ENCODE data around the gene SYT2.
"Not testable (repeated sequence)": the region's sequence is repeated elsewhere in the genome, so short reads cannot be mapped to it uniquely, and the experiment has no call there.

Gene SYT2

DNA sequence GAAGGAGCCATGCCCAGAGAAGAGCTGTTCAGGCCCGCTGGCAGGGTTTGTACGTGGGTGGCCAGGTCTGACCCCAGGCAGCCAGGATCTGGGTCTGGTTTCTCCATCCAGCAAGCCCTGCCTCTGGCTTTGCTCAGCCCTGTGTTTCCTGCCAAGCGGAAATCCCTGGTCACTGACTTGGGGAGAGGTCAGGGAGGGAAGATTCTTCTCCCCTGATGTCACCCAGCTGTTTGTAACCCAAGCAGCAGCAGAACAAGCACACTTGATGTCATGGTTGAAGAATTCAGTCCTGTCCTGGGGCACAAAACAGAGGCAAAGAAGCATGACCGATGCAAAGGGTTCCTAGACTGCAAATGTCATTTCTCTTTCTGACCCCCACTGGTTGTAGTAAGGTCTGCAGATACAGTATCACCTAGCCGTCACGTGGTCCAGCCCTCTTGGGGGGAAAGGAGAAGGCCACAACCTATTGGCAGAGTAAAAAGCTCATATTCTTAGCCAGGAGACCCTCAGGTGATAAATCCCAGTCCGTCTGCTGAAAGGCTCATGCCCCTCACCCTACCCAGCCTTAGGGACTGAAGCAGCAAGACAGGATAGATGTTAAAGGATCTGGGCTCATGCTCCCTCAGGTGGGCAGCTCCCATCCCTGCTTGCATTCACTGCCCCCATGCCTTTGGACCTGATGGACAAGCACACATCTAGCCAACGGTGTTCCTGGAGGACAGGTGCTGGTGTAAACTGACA, 120.9 kb downstream of the SYT2 start:
- no peak for DNase-seq

DNA sequence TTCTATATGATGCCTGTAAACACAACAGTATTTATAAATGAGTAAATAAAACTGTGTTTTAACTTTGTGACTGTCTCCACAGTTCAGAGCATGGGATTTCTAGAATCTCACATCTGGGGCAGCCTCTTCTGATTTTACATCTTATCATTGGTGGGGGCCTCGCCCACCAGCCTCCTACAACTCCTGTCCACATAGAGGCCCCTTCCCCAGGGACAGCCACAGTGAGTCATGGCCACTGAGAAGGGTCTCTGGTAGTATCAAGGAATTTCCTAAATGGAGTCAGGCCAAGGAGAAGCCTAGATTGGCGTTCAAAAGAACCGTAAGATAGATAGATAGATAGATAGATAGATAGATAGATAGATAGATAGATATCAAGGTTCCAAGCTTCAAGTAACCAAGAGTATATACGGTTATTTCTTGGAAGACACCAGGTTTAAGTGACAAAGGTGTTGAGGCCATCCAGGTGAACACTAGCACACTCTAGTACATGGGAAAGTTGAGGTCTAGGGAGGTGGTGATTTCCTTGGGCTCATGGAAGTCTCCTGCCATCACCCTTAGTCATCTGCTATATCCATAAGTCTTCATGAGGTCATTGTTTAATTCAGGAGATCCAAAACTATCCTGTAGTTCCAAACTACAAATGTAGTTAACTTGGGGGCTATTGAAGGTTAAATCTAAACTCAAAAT, 121.6 kb downstream of the SYT2 start:
- DNase-seq = no peak

DNA sequence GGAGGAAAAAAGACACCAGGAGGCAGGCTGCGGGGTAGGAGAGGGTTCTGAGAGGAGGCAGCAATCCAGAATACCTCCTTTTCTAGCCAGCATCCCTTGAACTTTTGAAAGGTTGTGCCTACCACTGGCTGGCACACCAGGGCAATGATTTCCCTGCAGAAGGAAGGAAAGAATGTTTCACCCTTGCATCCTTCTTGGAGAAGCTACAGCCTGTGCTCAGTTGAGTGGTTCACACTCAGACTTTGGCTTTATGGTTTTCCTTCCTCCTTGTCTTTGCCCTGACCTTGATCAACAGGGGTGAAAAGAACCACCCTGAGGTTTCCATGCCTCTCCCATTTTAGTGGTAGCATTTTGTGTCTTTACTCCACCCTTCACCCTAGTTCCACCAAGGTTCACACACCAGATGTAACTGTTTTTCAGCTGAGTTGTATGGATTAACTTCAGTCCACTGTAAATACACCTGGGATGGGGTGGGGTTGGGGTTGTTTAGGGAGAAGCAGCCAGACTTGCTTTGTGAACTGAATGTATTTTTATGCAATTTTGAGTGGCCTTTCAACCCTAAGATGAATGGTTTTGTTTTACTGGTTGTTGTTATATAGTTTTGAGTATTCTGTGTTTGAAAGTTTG, 122.3 kb downstream of the SYT2 start:
- DNase-seq = no peak

DNA sequence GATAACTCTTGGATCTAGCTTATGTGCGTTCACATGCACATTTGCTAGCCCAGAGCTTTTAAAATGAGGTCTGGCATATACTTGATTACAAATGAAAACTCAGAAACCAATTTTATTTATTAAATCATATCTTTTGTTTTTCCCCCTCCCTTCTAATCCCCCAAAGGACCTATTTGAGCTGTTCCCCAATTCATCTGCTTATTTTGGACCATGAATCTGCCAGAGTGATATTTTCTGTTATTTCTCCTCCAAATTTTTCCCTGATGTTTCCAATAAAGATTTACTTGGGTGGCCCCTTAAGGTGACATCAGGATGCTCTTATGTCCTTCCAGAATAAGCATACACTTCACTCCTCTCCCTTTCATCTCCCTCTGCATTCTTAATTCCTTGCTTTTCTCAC, 123.4 kb downstream of the SYT2 start:
- no peak for DNase-seq

DNA sequence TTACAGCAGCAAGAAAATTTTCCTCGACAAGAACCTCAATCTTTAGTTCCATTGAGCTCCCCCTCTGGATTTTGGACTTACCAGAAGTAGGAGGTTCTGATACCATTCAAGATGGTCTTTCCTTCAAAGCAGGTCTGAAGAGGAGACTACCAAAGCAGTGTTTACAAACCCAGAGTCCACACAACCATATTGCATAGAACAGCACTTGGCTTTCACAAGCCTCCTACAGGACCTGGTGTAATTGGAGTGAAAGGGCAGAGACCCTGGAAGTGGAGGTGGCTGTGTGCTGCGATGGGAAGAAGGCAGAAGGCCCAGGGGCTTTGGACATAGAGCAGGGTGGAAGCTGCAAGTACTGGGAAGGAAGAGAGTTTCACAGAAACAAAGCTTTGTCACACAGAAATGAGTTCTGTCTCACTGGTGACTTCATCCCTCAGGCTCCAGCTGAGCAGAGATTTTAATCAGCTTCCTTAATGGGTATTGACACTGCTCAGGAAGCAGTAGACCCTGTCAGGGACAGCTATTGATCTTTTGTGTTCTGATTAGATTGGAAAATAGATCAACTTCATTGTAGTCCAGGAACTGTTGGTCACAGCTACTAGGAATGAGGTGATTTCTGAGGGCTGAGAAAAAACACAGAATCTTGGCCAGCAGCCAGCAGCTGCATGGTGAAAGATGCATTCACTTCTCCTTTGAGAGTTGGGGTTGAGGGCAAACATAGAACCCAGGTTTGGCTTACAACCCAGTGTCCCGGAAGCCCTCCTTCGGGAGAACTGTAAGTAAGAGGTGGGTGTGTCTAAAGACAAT, 124.0 kb downstream of the SYT2 start:
- DNase-seq = no peak

DNA sequence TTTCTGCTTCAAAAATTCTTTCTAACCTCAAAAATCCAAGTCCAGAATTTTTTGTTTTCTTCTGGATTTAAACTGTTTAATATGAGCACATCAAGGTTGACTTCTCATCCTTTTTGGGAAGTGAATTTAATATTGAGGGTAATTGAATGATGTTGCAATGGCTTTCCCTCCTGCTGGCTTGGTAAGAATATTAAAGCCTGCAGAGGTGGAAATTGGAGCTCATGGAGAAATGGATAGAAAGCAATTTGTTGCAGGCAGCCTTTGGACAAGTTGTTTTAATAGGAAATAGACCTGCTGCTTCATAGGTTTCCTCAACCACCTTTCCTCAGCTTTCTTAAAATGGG, 124.7 kb downstream of the SYT2 start:
- DNase-seq = no peak

DNA sequence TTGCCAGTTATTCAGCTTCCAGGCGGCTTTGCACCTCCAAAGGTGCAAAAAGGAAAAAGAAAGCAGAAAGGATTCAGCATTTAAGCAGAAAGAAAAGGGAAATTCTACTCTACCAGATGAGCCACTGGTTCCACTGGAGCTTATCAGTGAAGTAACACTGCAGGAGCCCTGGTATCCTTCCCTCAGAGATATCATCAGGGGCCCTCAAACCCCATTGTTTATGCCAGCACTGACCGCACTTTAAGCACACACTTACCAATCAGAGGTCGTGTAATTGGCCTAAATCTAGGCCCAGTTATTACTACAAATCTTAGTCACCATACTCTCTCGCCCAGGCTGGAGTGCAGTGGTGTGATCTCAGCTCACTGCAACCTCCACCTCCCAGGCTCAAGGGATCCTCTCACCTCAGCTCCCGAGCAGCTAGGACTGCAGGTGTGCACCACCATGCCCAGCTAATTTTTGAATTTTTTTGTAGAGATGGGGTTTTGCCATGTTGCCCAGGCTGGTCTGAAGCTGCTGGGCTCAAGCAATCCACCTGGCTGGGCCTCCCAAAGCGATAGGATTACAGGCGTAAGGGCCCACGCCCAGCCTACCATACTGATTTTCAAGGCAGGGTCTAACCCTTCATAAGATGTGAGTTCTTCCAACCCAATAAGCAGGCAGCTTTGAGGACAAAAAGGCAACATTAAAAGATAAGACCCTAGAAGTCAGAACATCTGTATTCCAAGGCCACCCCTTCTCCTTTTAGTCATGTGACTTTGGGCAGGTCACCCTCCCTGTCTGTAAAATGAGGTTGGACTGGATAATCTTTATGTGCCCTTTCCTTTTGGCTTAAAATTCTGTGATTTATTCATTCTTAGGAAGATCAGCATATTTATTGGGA, 125.3 kb downstream of the SYT2 start:
- no peak for DNase-seq

DNA sequence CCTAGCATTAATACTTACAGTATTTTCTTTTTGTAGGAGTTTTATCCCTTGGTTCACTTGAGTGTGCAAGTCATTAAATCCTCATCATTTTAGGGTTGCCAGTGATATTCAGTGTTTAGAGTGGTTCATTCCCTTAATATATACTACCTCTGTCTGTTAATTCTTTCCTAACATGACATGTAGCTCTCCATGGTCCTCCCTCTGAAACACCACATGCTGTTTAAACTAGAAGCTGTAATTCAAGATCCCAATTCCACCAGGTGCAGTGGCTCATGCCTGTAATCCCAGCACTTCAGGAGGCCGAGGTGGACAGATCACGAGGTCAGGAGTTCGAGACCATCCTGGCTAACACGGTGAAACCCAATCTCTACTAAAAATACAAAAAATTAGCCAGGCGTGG, 127.9 kb downstream of the SYT2 start:
- DNase-seq = not testable (repeated sequence)

DNA sequence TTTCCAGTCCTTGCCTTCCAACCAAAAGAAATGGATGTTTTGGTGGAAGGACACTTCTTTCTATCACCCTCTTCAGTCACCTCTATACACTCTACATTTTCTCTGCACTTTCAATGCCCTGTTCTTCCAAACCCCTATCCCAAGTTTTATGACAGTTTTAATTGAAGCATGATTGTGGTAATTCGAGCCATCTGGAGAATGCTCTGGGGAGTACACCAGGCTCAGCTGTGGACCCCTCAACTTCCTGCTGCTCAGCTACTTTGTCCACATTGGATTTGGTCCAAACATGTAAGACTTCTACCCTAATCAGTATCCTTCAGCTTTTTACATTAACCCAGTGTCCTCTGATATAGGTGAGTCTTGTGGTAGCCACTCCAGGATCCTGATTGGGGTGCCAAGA, 129.6 kb downstream of the SYT2 start:
- DNase-seq = no peak

DNA sequence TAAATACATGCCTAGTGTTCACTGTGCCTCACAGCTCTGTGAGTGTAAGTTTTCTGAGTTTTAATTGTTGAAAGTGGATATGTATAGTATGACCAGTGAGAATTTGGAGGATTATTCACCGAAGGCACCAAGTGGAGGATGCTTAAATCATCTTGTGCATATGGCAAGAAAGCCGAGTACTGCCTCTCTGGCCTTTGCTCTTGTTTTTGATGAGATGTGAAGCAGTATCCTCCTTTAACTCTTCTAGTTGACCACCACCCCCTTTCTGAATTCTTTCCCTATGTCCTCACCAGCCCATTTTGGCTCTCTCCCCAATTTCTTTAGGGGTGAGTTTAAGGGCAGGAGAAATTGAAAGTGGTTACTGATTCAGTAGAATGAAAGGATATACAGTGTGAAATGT, 130.4 kb downstream of the SYT2 start:
- DNase-seq = no peak

DNA sequence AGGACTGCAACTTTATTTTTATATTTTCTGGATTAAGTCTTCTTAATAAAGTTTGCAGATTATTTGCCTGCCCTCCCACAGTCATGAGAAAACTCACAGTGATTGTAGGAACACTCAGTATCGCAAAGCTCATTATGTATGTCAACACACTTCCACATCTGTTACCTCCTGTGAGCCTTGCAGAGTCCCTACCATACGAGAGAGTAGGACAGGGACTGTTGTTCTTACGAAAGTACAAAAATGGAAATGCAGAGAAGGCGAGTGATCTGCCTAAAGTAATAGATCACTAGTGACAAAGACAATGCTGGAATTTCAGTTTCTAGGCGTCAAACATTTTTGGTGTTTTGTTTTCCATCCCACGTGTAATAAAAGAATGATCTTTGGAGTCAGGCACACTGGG, 131.7 kb downstream of the SYT2 start:
- no peak for DNase-seq

DNA sequence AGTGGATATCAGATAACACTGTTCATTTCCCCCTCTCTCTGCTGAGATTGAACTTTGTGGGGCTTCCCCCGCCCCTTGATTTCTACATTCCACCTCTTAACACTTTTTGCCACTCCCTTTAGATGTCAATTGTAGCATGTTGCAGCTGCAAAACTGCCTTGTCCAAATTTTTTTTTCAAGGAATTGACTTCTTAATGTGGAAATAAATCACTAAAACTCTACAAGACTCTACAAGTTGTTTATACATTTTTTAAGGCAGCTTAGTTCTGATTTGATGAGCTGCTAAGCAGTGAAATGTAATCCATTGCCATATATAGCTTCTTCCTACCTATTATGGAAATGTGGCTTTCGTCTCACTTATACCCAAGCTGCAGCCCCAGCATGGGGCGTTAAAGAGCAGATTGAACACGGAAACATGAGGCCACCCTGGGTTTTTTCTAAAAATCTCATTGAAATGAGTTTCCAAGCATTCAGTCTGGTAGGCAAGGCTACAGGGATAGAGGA, 132.2 kb downstream of the SYT2 start:
- no peak for DNase-seq

DNA sequence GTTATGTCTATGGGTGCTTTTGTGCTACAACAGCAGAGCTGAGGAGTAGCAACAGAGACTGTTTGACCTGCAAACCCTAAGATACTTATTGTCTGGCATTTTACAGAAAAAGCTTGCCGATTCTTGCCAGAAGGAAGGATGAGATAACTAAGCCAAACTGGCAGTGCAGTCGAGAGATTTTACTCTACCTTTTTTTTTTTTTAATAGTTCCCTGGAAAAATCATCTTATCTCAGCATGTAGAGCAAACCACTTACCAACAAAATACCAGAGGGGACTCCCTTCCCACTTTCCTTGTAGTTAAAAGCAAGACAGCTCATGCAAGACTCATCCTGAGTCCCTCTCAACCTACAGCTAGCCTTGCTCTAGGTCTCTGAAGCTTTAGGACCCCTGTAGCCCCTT, 132.9 kb downstream of the SYT2 start:
- DNase-seq = no peak

DNA sequence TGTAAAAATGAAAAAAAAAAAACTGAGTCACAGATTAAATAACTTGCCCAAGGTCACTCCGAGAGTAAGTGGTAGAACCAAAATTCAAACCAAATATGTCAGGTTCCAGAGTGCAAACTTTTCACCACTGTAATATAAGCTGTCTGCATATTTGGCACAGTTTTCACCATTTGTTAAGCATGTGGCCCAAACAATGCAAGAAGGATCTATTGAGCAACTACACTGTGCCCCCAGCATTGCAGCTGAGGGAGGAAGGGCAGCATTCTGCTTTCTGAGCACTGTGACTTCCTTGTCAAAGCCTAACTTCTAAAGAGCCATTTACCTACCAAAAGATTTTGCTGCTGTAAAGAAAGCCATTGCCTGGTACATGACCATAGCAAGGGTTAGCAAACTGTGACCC, 133.4 kb downstream of the SYT2 start:
- no peak for DNase-seq

DNA sequence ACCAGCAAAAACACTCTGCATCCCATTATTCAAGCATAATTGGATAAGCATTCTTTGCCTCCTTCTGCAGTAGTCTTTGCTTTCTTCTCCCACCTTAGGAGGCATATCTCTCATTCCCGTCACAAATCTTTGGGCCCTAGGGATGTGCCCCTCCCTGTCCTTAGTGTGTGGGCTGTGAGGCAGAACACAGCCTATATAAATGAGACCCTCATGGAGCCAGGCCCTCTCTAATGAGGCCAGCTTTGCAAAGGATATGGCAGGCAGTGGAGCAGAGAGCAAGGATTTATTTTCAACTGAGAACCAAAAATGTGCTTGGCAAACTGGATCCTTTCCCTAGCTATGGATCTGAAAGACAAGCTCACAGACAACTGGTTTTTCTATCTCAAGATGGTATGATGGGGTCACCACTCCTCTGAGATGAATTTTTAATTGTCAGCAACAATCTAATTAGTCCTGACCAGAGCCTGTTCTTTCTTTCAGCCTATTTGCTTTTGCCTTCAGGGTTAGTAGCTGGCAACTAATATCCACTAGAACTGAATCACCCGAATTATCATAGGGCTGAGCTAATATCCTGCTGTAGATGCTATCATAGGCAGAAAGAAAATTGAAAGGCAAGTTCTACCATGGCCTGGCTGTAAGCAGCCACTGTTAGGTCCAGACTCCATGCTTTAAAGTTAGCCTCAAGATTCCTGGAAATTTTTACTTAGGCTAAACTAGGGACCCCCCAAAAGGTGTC, 134.2 kb downstream of the SYT2 start:
- no peak for DNase-seq

DNA sequence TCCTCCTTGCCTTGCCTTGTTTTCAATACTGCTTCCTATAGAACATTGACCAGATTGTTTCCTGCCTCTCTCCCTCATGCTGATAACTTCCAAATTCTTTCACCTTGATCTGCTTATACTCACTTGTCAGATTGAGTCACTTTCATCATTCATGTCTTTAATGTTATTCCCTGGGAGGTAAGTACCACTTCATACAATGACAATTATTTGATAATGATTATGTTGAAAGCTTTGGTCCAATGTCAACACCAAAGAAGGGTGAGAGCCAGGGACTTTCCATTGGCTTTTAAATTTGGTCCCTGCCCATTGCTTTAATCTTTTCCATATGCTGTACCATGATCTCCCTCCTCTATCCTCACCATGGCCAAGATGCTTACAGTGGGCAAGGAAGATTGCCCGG, 137.4 kb downstream of the SYT2 start:
- no peak for DNase-seq

DNA sequence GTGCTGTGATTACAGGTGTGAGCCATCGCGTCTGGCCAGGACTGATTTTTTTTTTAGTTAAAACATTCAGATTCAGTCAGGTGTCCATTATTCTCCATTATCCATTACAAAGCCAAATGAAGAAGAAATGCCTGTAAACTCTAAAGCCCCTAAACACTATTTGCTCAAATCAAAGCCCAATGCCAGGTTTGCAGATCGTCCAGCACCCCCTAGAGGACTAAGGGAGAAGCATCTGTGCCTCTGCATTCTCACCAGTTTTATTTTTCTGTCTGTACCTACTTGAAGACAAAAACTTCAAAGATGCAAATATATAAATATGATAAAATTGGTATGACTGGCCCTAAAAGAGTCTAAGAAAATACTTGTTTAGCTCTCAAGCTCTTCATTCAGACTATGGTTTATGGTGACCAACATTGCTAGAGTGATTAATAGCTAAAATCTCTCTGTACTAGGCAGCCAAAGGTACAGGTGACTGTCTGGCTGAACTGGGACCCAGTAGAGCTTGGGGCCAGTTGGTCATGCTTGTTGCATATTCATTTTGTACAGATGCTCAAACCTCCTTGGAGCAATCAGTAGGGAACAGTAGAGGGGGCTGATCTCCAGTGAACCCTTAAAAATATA, 138.4 kb downstream of the SYT2 start:
- DNase-seq = no peak

DNA sequence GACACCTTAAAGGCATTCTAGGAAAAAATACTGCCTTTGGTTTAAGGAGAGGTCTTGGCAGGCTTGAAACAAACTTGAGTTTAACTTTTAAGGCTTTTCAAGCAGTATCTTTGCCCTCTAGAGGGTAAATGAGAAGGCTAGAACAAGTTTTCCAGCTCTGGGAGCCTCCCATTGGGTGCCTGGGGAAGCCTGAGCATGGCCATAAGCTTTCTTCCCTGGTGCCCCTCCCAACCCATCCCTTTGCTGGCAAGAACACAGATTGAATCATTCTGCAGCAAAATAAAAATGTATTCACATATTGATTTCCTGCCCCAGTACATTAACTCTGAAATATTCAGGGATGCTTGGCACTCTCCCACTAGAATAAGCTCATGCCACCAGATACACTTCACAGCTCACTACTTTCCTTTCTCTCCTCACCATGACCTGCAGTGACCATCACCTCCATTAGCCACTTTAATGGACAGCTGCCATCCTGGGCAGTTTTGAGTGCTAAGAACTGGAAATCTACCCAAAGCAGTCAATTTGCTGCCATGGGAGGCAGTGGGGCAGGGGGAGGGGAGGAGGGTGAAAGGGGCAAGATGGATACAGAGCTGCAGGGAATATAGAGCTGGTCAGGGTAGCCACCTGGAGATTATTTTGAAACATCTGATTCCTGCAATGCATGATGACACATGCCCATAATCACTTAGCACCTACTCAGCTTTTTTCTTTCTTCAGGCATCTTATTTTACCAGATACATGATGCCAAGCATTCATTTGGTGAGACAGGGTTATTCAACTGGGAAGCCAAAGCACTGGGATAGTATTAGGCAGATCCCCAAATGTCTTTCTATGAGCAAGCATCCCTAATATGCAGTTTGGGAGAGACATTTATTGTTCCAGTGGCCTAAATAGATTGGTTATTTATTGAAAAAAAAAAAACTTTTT, 140.6 kb downstream of the SYT2 start:
- DNase-seq = no peak

DNA sequence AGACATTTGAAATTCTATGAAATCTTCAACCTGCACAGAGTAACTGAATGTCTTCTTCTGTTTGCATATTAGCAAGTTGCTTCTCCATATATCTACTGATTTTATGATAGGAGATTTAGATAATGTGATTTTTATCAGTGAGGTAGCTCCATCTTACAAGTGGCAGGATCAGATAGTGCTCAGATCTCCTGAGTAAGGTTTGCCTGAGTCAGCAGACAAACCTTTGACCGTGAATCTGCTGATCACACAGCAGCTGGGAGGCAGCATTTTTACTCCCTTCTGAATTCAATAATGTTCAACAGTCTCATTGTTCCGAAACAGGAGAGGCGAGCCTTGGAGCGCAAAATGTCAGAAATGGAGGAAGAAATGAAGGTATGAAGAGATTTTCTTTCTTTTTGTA, 141.4 kb downstream of the SYT2 start:
- DNase-seq = no peak

DNA sequence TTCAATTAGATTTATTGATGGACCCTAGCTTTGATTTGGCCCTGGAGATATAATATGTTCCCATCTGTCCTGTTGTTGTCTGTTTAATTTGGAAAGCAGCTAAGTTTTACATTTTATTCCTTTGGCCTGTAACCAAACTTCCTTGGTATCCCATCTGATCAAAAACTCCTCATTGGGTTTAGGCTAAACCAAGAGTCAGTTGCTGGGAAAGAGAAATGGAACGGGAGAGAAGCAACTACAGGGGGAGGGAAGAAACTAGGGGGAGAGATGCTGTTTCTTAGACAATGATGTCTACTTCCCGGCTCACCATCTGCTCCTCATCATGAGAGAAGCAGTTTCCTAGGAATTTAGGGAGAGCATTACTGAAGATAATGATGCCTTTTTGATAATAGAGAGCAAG, 141.8 kb downstream of the SYT2 start:
- DNase-seq = no peak

Measured in activated naive CD4-positive, alpha-beta T cell treated with Interleukin-2 at 50 U/mL for 16 hours (primary cell).